Karpas-422 (cell line): ENCODE results near the gene CRYBB3. TPM values are rescaled to one million over a fixed set of nuclear protein-coding genes. Genes with fewer than 3 reads are reported as not detected.

Experiments used
- DNase-seq: peaks from one replicate; pipeline ENCODE4 v3.0.0-alpha.2; 2015
- H2AFZ ChIP-seq: fragments of 200-600 bp; sonication (generic); 2 replicates; pipeline ENCODE4 v1.6.1; 2014; ENCODE audit warnings: antibody characterized with exemption, low read length, mixed read lengths
- H3K27ac ChIP-seq: fragments of 200-600 bp; sonication (generic); 2 replicates; pipeline ENCODE4 v1.5.1; 2014; ENCODE audit warnings: mild to moderate bottlenecking, low read length, moderate library complexity
- H3K27me3 ChIP-seq: fragments of 200-600 bp; sonication (generic); 2 replicates; pipeline ENCODE4 v1.6.1; 2014; ENCODE audit warnings: low read length, mixed read lengths
- H3K36me3 ChIP-seq: fragments of 200-600 bp; sonication (generic); 2 replicates; pipeline ENCODE4 v1.6.1; 2014; ENCODE audit warnings: low read length, mixed read lengths; ENCODE audit not compliant: insufficient read depth
- H3K4me1 ChIP-seq: fragments of 200-600 bp; sonication (generic); 2 replicates; pipeline ENCODE4 v1.6.1; 2014; ENCODE audit warnings: mild to moderate bottlenecking, low read length, mixed read lengths
- H3K4me2 ChIP-seq: fragments of 200-600 bp; sonication (generic); 2 replicates; pipeline ENCODE4 v1.6.1; 2014; ENCODE audit warnings: low read length, low read depth, mild to moderate bottlenecking; ENCODE audit not compliant: poor library complexity, severe bottlenecking
- H3K4me3 ChIP-seq: fragments of 200-600 bp; sonication (generic); 2 replicates; pipeline ENCODE4 v1.5.1; 2014; ENCODE audit warnings: mild to moderate bottlenecking, antibody characterized with exemption, low read length, mixed read lengths
- H3K79me2 ChIP-seq: fragments of 200-600 bp; sonication (generic); 2 replicates; pipeline ENCODE4 v1.6.1; 2014; ENCODE audit warnings: mild to moderate bottlenecking, low read length, mixed read lengths
- H3K9ac ChIP-seq: fragments of 200-600 bp; sonication (generic); 2 replicates; pipeline ENCODE4 v1.6.0; 2014; ENCODE audit warnings: low read length
- H3K9me2 ChIP-seq: fragments of 200-600 bp; sonication (generic), shearing (Covaris generic); replicated peaks from 2 replicates; pipeline ENCODE4 v1.6.0; 2014; ENCODE audit warnings: mild to moderate bottlenecking, low read length, moderate library complexity; ENCODE audit not compliant: insufficient read depth
- H3K9me3 ChIP-seq: fragments of 300-700, 200-600 bp; sonication (generic); 2 replicates; pipeline ENCODE4 v1.6.1; 2014; ENCODE audit warnings: low read length, mixed read lengths
- H4K20me1 ChIP-seq: fragments of 200-600 bp; sonication (generic); 2 replicates; pipeline ENCODE4 v1.6.1; 2014; ENCODE audit warnings: mild to moderate bottlenecking, antibody characterized with exemption, low read length, low read depth; ENCODE audit not compliant: insufficient read depth
- total RNA-seq: library from RNA; depleted of rRNA; stranded (reverse); fragments of >200 nt; shearing (Covaris generic); gene quantifications from 2 replicates; pipeline ENCODE4 v1.2.3, GENCODE V29; 2014; ENCODE audit warnings: low replicate concordance; rRNA removed

CRYBB3 gene
- total RNA-seq, result not detected in 2 replicates

- H3K27ac ChIP-seq, result no peak within 1 kb of the TSS
- H3K27me3 ChIP-seq, result no peaks in the 10 kb centered on the region
- H4K20me1 ChIP-seq, result no peaks in the 10 kb centered on the region
- H3K9me2 ChIP-seq, result no peaks in the 10 kb centered on the region
- H3K9ac ChIP-seq, result no peak within 1 kb of the TSS
- H3K4me3 ChIP-seq, result no peak within 1 kb of the TSS
- H3K4me1 ChIP-seq, result no peaks in the 10 kb centered on the region
- H3K36me3 ChIP-seq, result no peaks in the 10 kb centered on the region
- no peak within 1 kb of the TSS for H3K4me2 ChIP-seq
- H3K9me3 ChIP-seq, result no peaks in the 10 kb centered on the region
- DNase-seq, result no peak
- no peak within 1 kb of the TSS for H2AFZ ChIP-seq
- no peaks in the 10 kb centered on the region for H3K79me2 ChIP-seq
Observed at GRCh38 chr22:25199731-25200520, at the start of gene CRYBB3. Gene CRYBB3 (plus strand): TSS chr22:25199858. CDS start chr22:25201397, 1,539 bp downstream.

GRCh38 chr22:25153961-25154666, 45.5 kb upstream of the CRYBB3 start:
- Histone ChIP-seq H2AFZ (no peak overlapping the region), H3K36me3 (no peaks in the 10 kb centered on the region), H3K9ac (no peak overlapping the region), H3K4me1 (no peaks in the 10 kb centered on the region), H3K27ac (no peak overlapping the region), H3K4me3 (no peak overlapping the region), H3K9me3 (no peaks in the 10 kb centered on the region), H3K79me2 (no peaks in the 10 kb centered on the region), H3K9me2 (no peaks in the 10 kb centered on the region), H3K27me3 (no peaks in the 10 kb centered on the region), H4K20me1 (no peaks in the 10 kb centered on the region), H3K4me2 (no peak overlapping the region)
- DNase-seq, result no peak

- DNase-seq, result no peak
- Histone ChIP-seq H3K4me2 (no peak overlapping the region), H3K4me1 (no peaks in the 10 kb centered on the region), H3K4me3 (no peak overlapping the region), H3K79me2 (no peaks in the 10 kb centered on the region), H2AFZ (no peak overlapping the region), H3K9me2 (no peaks in the 10 kb centered on the region), H3K36me3 (no peaks in the 10 kb centered on the region), H3K9me3 (no peaks in the 10 kb centered on the region), H3K27me3 (no peaks in the 10 kb centered on the region), H4K20me1 (no peaks in the 10 kb centered on the region), H3K9ac (no peak overlapping the region), H3K27ac (no peak overlapping the region)
Observed at GRCh38 chr22:25154667-25154999, 45.0 kb upstream of the CRYBB3 start.

- no peak overlapping the region for H3K9ac ChIP-seq
- H3K79me2 ChIP-seq, result no peaks in the 10 kb centered on the region
- no peaks in the 10 kb centered on the region for H3K27me3 ChIP-seq
- no peaks in the 10 kb centered on the region for H3K9me3 ChIP-seq
- H4K20me1 ChIP-seq, result no peaks in the 10 kb centered on the region
- no peak overlapping the region for H3K27ac ChIP-seq
- H2AFZ ChIP-seq, result no peak overlapping the region
- no peak overlapping the region for H3K4me3 ChIP-seq
- no peak for DNase-seq
- H3K4me1 ChIP-seq, result no peaks in the 10 kb centered on the region
- H3K4me2 ChIP-seq, result no peak overlapping the region
- no peaks in the 10 kb centered on the region for H3K9me2 ChIP-seq
- H3K36me3 ChIP-seq, result no peaks in the 10 kb centered on the region
Observed at GRCh38 chr22:25156736-25157135, 42.9 kb upstream of the CRYBB3 start.

- H3K4me3 ChIP-seq, result no peak overlapping the region
Observed at GRCh38 chr22:25159028-25159427, 40.6 kb upstream of the CRYBB3 start.

GRCh38 chr22:25160120-25160996, 39.3 kb upstream of the CRYBB3 start:
- Histone ChIP-seq H2AFZ (no peak overlapping the region), H3K4me1 (no peaks in the 10 kb centered on the region), H3K9ac (no peak overlapping the region), H3K79me2 (no peaks in the 10 kb centered on the region), H3K27me3 (no peaks in the 10 kb centered on the region), H3K9me2 (no peaks in the 10 kb centered on the region), H3K36me3 (no peaks in the 10 kb centered on the region), H3K9me3 (no peaks in the 10 kb centered on the region), H4K20me1 (no peaks in the 10 kb centered on the region), H3K27ac (no peak overlapping the region), H3K4me3 (no peak overlapping the region), H3K4me2 (no peak overlapping the region)
- no peak for DNase-seq

More at GRCh38 chr22:25159028-25159427, 40.6 kb upstream of the CRYBB3 start:
- Histone ChIP-seq H4K20me1 (no peaks in the 10 kb centered on the region), H3K4me2 (no peak overlapping the region), H2AFZ (no peak overlapping the region), H3K79me2 (no peaks in the 10 kb centered on the region), H3K27ac (no peak overlapping the region), H3K4me1 (no peaks in the 10 kb centered on the region), H3K36me3 (no peaks in the 10 kb centered on the region), H3K9me3 (no peaks in the 10 kb centered on the region), H3K27me3 (no peaks in the 10 kb centered on the region), H3K9ac (no peak overlapping the region), H3K9me2 (no peaks in the 10 kb centered on the region)
- no peak for DNase-seq

GRCh38 chr22:25161017-25161915, 38.4 kb upstream of the CRYBB3 start:
- DNase-seq, result no peak
- Histone ChIP-seq H3K4me3 (no peak overlapping the region), H3K4me2 (no peak overlapping the region), H3K9me3 (no peaks in the 10 kb centered on the region), H3K9ac (no peak overlapping the region), H2AFZ (no peak overlapping the region), H3K27ac (no peak overlapping the region), H3K9me2 (no peaks in the 10 kb centered on the region), H4K20me1 (no peaks in the 10 kb centered on the region), H3K27me3 (no peaks in the 10 kb centered on the region), H3K4me1 (no peaks in the 10 kb centered on the region), H3K36me3 (no peaks in the 10 kb centered on the region), H3K79me2 (no peaks in the 10 kb centered on the region)
